PC-3 (cell line): Measurements from ENCODE around the gene EDNRA. TPM values are rescaled to one million over a fixed set of nuclear protein-coding genes. Genes with fewer than 3 reads are reported as not detected.

Experiments used
- total RNA-seq: library from RNA; depleted of rRNA; stranded (reverse); fragments of >200 nt; gene quantifications from 2 replicates; pipeline ENCODE4 v1.2.3, GENCODE V29; 2014; rRNA removed

Gene EDNRA
- total RNA-seq, 1 experiment from 2014 or later: 2.4 TPM

Other genes starting within 250 kb of the EDNRA start
- 17.5 and 19.8 TPM in 2 replicates for gene TMEM184C, start 136.3 kb downstream of the EDNRA start, total RNA-seq
- 4.6 and 6.5 TPM in 2 replicates for gene PRMT9, start 203.1 kb downstream of the EDNRA start, total RNA-seq